Measurements from ENCODE around the gene BRPF1.
A peak's percentile ranks its signal among the peaks of the same experiment; 100 is the strongest.

BRPF1 gene

GRCh38 chr3:9732080-9732739, 675 bp downstream of the BRPF1 start:
- DNase-seq (ENCODE audit: low spot score): no peak

- no peak for DNase-seq (ENCODE audit: low spot score)
Observed at GRCh38 chr3:9732740-9733115, 1.2 kb downstream of the BRPF1 start.

DNA sequence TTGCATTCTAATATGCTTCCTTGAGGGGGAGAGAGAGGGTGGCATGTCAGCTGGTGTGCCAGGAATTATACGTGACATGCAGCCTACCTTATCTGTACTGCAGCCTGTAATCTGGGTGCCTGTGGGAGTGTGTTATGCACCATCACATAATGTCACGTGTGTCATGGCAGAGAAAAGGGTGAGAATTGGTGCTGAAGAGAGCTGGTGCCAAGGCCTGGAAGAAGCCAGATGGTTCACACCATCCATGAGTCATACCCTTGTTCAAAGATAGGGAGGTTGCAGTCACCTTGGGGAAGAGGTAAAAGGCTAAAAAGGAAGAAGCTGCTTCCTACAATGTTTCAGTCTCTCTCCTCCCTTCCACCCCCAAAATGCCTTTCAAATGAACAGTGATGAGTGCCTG, 5.3 kb downstream of the BRPF1 start:
- DNase-seq (ENCODE audit: low spot score): no peak

DNA sequence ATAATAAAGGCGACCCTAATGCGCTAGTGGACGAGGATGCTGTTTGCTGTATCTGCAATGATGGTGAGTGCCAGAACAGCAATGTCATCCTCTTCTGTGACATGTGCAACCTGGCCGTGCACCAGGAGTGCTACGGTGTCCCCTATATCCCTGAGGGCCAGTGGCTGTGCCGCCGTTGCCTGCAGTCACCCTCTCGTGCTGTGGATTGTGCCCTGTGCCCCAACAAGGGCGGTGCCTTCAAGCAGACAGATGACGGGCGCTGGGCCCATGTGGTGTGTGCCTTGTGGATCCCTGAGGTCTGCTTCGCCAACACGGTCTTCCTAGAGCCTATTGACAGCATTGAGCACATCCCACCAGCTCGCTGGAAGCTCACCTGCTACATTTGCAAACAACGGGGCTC, 7.6 kb downstream of the BRPF1 start:
- DNase-seq (ENCODE audit: low spot score): no peak

DNA sequence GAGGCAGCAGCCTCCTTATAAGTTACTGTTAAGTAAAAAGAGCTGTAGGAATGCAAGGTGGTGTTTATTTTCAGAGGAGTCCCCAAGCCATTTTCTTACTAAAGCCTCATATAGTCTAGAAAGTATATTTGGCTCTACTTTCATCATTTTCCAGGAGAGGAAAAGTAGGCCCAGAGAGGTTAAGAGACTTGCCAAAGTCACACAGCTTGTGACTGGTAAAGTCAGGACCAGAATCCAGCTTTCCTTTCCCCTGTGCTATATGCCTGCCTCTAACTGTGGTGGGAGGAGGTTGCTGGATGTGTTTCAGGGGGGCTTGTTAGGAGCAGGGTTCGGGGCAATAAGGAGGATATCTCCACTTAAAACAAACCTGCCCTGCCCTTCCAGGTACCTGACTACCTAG, 11.0 kb downstream of the BRPF1 start:
- no peak for DNase-seq (ENCODE audit: low spot score)

- no peak for DNase-seq (ENCODE audit: low spot score)
Observed at GRCh38 chr3:9743548-9743947, 12.0 kb downstream of the BRPF1 start.

GRCh38 chr3:9744162-9744561, 12.6 kb downstream of the BRPF1 start:
- DNase-seq (ENCODE audit: low spot score): no peak

DNA sequence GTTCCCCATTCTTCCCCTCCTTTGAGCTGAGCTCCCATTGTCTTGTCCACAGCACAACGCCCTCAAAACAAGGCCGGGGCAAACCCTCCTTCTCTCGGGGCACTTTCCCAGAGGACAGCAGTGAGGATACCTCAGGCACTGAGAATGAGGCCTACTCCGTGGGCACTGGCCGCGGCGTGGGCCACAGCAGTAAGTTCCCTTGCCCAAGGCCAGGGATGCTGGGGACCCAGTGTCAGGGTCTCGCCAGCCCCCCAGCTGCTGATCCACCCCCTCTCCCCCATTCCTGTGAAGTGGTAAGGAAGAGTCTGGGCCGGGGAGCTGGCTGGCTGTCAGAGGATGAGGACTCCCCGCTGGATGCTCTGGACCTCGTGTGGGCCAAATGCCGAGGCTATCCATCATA, 14.0 kb downstream of the BRPF1 start:
- DNase-seq (ENCODE audit: low spot score): no peak

DNA sequence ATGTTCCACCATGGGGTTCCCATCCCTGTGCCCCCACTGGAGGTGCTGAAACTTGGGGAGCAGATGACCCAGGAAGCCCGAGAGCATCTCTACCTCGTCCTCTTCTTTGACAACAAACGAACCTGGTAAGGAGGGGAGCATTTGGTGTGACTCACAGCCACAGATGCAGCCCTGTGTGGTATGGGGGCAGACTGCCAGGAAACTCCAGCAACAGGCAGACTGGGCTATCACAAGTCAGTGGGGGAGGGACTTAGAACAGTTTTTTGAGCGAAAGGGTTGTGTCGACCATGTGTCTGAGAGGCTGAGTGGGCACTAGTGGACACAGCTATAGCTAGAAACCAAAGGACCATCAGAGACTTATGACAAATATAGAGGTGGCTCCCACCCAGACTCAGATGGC, 14.8 kb downstream of the BRPF1 start:
- DNase-seq (ENCODE audit: low spot score): no peak

DNA sequence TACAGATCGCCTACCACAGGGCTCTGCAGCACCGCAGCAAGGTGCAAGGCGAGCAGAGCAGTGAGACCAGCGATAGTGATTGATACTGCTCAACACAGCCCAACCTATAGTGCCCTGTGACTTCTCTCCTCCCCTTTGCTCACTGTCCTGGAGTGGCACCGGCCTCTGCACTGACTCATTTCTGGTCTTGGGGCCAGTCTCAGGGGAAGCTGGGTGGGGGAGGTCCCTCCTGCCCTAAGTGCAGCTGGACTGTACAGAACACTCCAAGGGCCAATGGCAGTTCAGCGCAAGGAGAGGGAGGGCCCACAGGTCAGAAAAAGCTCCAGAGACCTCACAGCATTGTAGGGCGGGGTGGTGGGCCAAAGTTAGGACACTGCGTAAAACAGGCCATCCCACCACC, 15.7 kb downstream of the BRPF1 start:
- no peak for DNase-seq (ENCODE audit: low spot score)

- DNase-seq (ENCODE audit: low spot score): no peak
Observed at GRCh38 chr3:9748031-9748430, 16.5 kb downstream of the BRPF1 start.

- peak; percentile 75 for DNase-seq (ENCODE audit: low spot score)
Observed at GRCh38 chr3:9749296-9749644, 17.7 kb downstream of the BRPF1 start.

- peak; percentile 95 for DNase-seq (ENCODE audit: low spot score)
Observed at GRCh38 chr3:9749645-9750555, 18.4 kb downstream of the BRPF1 start, which contains the start of gene OGG1. TSS of gene OGG1 (plus strand) at chr3:9749952. CDS start at chr3:9750287, 335 bp downstream.

DNA sequence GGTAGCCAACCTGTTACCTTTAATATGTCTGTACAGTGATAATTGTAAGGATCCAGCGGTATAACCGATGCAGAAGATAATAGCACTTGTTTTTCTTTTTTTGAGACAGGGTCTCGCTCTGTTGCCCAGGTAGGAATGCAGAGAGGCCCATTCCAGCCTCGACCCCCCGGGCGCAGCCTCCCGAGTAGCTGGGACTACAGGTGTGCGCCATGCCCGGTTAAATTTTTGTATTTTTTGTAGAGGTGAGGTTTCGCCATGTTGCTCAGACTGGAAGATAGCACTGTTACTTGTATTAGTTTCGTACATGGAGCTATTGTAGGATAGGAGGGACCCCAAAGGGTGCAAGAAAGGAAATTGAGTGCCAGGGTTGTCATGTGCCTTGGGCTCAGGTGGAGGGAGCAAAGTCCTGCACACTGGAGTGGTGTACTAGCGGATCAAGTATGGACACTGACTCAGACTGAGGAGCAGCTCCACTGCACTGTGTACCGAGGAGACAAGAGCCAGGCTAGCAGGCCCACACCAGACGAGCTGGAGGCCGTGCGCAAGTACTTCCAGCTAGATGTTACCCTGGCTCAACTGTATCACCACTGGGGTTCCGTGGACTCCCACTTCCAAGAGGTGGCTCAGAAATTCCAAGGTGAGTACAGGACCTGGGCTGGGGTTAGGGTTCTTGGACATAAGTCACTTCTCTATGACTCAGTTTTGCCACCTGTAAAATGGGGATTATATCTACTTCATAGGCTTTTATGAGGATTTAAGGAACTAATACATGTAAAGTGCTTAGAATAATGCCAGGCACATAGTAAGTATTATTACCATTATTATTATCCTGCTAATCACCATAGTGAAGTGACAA, 19.2 kb downstream of the BRPF1 start:
- no peak for DNase-seq (ENCODE audit: low spot score)

- no peak for DNase-seq (ENCODE audit: low spot score)
Observed at GRCh38 chr3:9754678-9755077, 23.1 kb downstream of the BRPF1 start.

DNA sequence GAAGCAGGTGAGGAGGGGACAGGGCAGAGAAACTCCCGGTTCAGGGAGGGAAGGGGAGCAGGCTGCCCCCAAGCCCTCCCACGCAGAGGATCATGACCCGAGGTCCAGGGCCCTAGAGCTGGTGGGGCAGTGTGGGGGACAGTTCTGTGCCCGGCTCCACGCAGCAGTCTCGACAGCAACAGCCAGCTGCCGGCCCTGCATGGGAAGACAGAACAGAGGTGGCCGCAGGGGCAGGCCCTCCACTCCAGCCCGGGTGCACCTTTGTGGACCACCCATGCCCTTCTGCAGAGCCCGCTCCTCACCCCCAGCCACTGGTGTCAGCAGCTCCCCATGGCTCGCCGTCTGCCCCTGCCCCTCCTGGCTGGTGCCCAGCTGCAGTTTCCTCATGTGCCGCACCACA, 25.9 kb downstream of the BRPF1 start:
- no peak for DNase-seq (ENCODE audit: low spot score)

GRCh38 chr3:9760779-9761505, 29.4 kb downstream of the BRPF1 start:
- DNase-seq (ENCODE audit: low spot score): no peak

- DNase-seq (ENCODE audit: low spot score): no peak
Observed at GRCh38 chr3:9761919-9762318, 30.4 kb downstream of the BRPF1 start.

- DNase-seq (ENCODE audit: low spot score): no peak
Observed at GRCh38 chr3:9762871-9763270, 31.3 kb downstream of the BRPF1 start.

- DNase-seq (ENCODE audit: low spot score): no peak
Observed at GRCh38 chr3:9765865-9766264, 34.3 kb downstream of the BRPF1 start.

GRCh38 chr3:9767418-9767817, 35.9 kb downstream of the BRPF1 start:
- DNase-seq (ENCODE audit: low spot score): no peak

Measured in left forelimb (tissue), 1 donor.